RKO (cell line): ENCODE measurements around the gene PLEKHD1.
"Not testable (repeated sequence)": the region's sequence is repeated elsewhere in the genome, so short reads cannot be mapped to it uniquely, and the experiment has no call there.

Experiments
- DNase-seq: peaks from one replicate; pipeline ENCODE4 v3.0.0-alpha.2; 2016; ENCODE audit warnings: low spot score

PLEKHD1 gene

GRCh38 chr14:69484444-69485314 is at the start of gene PLEKHD1:
Gene PLEKHD1 (plus strand): TSS chr14:69484728. CDS start chr14:69484966, 238 bp downstream.
- no peak for DNase-seq

DNA sequence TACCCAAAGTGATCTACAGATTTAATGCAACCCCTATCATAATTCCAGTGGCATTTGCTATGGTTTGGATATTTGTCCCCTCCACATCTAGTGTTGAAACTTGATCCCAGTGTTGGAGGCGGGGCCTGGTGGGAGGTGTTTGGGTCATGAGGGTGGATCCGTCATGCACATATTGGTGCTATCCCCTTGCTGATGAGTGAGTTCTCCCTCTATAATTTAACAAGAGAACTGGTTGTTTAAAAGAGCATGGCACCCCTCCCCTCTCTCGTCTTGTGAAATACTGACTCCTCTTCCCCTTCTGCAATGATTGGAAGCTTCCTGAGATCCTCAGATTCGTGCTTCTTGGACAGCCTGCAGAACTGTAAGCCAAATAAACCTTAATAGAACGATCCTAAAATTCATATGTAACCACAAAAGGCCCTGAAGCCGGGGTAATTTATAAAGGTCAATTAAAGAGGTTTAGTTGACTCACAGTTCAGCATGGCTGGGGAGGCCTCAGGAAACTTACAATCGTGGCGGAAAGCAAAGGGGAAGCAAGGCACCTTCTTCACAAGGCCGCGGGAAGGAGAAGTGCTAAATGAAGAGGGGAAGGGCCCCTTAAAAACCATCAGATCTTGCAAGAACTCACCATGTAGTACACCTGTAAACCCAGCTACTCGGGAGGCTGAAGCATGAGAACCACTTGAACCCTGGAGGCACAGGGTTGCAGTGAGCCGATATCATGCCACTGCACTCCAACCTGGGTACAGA is 44.8 kb upstream of the PLEKHD1 start:
- DNase-seq, result no peak

DNA sequence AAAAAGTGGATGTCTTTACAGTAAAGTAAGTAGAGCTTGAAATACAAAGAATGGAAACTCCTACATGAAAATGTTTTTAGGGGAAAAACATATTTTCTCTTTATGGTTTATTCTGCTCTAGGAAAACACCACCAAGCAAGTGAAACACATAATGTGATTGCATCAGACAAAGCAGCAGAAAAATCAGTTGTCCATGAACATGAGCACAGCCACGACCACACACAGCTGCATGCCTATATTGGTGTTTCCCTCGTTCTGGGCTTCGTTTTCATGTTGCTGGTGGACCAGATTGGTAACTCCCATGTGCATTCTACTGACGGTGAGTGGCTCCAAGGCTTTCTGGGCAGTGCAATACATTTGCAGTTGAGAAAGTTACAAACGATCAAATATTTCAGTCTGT is 42.6 kb upstream of the PLEKHD1 start:
- DNase-seq, result no peak

- no peak for DNase-seq
These were observed 41.2 kb upstream of the PLEKHD1 start for GRCh38 chr14:69443296-69443805.

GRCh38 chr14:69449216-69449615 is 35.3 kb upstream of the PLEKHD1 start:
- DNase-seq, result no peak

DNA sequence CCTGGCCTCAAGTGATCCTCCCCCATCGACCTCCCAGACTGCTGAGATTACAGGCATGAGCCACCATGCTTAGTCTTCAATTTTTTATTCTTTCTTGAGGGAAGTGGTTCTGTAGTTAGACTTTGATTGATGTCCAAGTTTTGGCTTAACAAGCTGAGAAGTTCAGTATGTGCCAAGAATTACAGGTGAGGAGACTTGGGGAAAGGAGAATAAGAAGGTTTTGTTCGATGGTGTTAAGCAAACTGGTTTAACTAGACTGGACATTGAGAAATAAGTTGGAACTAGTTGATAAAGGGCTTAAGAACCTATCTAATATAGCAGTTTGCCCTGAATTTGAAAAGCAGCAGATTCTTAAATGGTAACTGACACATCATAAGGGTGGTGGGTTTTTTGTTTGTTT is 32.6 kb upstream of the PLEKHD1 start:
- no peak for DNase-seq

GRCh38 chr14:69458350-69458749 is 26.2 kb upstream of the PLEKHD1 start:
- no peak for DNase-seq

GRCh38 chr14:69459122-69459521 is 25.4 kb upstream of the PLEKHD1 start:
- no peak for DNase-seq

DNA sequence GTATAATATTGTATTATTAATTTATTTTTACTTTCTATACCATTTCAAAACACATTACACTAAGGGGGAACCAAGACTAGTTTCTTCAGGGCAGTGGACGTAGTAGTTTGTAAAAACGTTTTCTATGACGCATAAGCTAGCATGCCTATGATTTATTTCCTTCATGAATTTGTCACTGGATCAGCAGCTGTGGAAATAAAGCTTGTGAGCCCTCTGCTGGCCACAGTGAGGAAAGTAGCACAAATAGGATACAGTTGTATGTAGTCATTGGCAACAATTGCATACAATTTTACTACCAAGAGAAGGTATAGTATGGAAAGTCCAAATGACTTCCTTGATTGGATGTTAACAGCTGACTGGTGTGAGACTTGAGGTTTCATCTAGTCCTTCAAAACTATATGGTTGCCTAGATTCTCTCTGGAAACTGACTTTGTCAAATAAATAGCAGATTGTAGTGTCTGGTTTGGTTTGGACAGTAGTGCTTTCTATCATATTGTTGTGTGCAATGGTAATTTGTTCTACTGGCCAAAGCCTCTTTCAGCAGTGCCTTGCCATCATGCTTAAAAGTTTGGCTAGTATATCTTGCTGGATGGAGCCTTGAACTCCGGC is 24.3 kb upstream of the PLEKHD1 start:
- peak; percentile 94 for DNase-seq

DNA sequence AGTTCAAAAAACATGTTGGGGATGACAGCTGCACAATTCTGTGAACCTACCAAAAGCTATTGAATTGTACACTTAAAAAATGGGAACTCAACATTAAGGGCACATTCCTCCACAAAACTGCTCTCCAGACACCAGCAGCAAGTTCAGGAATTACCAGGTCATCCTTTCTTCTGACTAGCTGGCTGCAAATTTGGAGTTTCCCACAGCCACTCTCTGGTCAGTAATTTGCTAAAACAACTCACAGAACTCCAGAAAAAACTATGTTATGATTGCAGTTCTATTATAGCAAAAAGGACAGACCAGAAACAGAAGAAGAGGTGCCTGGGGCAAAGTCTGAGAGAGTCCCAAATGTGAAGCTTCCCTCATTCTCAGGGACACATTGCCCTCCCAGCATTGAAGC is 20.1 kb upstream of the PLEKHD1 start:
- no peak for DNase-seq

DNA sequence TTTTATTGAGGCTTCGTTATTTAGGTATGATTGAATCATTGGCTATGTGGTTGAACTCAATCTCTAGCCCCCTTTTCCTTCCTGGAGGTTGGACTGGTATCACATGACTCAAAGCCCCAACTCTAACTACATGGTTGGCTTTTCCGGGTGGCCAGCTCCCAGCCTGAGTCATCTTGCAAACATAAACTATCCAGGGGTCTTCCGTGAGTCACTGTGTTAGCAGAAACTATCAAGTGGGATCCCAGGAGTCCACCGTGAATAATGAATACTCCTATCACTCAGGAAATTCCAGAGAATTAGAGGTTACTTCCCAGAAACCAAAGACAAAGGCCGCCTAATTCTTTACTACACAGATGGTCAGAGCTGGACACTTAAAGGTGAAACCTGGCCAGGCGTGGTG is 19.7 kb upstream of the PLEKHD1 start:
- no peak for DNase-seq

DNA sequence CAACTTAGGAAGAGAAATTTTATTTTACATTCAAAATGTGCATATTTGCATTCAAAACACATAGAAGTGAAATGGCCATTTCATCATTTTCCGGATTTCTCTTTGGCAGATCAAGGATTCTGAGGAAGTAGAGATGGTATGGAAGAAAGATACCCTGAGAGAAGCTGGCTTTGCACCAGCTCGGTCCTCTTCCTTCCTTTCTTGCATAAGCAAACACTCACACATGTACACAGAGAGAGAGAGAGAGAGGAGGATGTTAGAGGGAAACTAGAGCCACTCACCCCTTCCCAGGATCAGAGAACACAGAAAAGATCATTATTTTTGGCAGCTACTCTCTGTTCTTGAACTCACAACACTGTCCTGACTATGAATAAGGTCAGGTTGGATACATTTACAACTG is 15.6 kb upstream of the PLEKHD1 start:
- no peak for DNase-seq

DNA sequence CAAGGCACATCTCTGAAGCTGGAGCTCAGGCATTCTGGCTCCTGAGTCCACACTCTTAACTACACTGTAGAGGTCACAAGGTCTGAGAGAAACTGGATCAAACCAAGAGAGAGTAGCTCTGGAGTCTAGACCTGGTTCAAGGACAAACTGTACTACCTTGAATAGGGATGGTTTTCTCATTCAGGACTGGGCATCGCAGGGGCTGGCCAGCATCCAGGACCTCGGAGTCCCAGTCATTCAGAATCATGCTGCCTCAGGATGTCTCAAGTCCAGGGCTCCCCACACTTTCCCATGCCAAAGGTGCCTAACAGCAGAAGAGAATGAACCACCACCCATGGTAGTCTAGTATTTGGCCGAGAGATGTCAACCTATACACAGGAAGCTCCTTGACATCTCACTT is 13.1 kb upstream of the PLEKHD1 start:
- no peak for DNase-seq

- no peak for DNase-seq
These were observed 12.6 kb upstream of the PLEKHD1 start for GRCh38 chr14:69471916-69472315.

GRCh38 chr14:69473260-69473659 is 11.3 kb upstream of the PLEKHD1 start:
- no peak for DNase-seq

- DNase-seq, result no peak
These were observed 10.6 kb upstream of the PLEKHD1 start for GRCh38 chr14:69473946-69474345.

GRCh38 chr14:69475194-69475818 is 9.2 kb upstream of the PLEKHD1 start:
- DNase-seq, result peak; percentile 41

GRCh38 chr14:69476824-69477450 is 7.6 kb upstream of the PLEKHD1 start:
- DNase-seq, result peak; percentile 20

- DNase-seq, result not testable (repeated sequence)
These were observed 6.5 kb upstream of the PLEKHD1 start for GRCh38 chr14:69478055-69478454.

DNA sequence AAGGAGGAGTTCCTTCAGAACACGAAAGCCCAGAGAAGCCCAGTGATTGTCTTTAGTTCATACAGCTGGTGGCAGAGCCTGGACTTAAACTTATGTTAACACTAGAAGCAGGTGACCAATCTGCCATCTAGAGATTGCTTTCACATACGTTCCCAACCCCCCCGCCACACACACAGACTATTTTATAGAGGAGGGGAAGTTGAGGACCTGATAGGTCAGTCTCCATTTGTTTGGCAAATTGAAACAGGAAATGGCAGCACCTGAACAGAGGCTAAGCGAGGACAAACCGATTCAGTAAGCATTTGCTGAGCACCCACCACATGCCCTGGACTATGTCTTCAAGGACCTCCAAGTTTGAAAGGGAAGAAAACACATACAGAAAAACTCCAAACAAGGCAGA is 4.8 kb upstream of the PLEKHD1 start:
- DNase-seq, result no peak

GRCh38 chr14:69480136-69480535 is 4.4 kb upstream of the PLEKHD1 start:
- no peak for DNase-seq
